Measurements from ENCODE around the gene CCT7. TPM values are rescaled to one million over a fixed set of nuclear protein-coding genes. Genes with fewer than 3 reads are reported as not detected.

Gene CCT7
- total RNA-seq, 1 experiment from 2014 or later = 538 TPM

GRCh38 chr2:73252238-73253027, 18.3 kb downstream of the CCT7 start:
- intact Hi-C loops (cut with micrococcal nuclease) = no loop called here
- no peaks in the 10 kb centered on the region for H3K79me2 ChIP-seq (ENCODE audit: low read length)
- DNase-seq (no peak), ATAC-seq (no peak)
- H3F3A ChIP-seq (ENCODE audit: low read length, unreplicated experiment) = no peaks in the 10 kb centered on the region
- H3K9me2 ChIP-seq (replicated peaks; ENCODE audit: low read length) = no peaks in the 10 kb centered on the region
- no peak overlapping the region for H3K9ac ChIP-seq (ENCODE audit: low read length)
- H3K4me2 ChIP-seq (ENCODE audit: low read length) = no peak overlapping the region
- H4K20me1 ChIP-seq (ENCODE audit: low read length) = 0 out of 2 replicates have a peak, but pooled peaks cover 4% of the 10 kb centered on the region
- TF ChIP-seq CTCF (conservative IDR thresholded peaks at IDR 0.05; ENCODE audit: low read depth, low read length) = no peak
- no peak for TF ChIP-seq EZH2 (IDR thresholded peaks at IDR 0.05; ENCODE audit: low read length, unreplicated experiment)
- TF ChIP-seq EZH2phosphoT487 (IDR thresholded peaks at IDR 0.05; ENCODE audit: borderline replicate concordance, low read length) = no peak
- H3K4me3 ChIP-seq (ENCODE audit: low read length) = no peak overlapping the region
- no peaks in the 10 kb centered on the region for H3K9me3 ChIP-seq (ENCODE audit: low read length)
- no peaks in the 10 kb centered on the region for H3K27me3 ChIP-seq (ENCODE audit: low read length)
- peaks cover 44% of the 10 kb centered on the region for H3K36me3 ChIP-seq (ENCODE audit: low read depth, low read length)
- ChIA-PET POLR2A (ENCODE audit: unreplicated experiment) (no interaction called here), CTCF (no interaction called here)
- no peaks in the 10 kb centered on the region for H3K4me1 ChIP-seq (ENCODE audit: insufficient read depth, low read length)
- BruUV-seq (replicated peaks) = no TSS peak
- no peak overlapping the region for H2AFZ ChIP-seq (ENCODE audit: low read length)
- no peak overlapping the region for H3K27ac ChIP-seq (ENCODE audit: low read length)

GRCh38 chr2:73253400-73253799, 19.3 kb downstream of the CCT7 start:
- ChIA-PET POLR2A (ENCODE audit: unreplicated experiment) (interaction anchor here (0.6 kb wide), 1 partner anchor 734 kb away, joined by 4 read pairs; no protein-coding TSS in a partner anchor), CTCF (no interaction called here)
- H3F3A ChIP-seq (ENCODE audit: low read length, unreplicated experiment) = no peaks in the 10 kb centered on the region
- no peak for TF ChIP-seq CTCF (conservative IDR thresholded peaks at IDR 0.05; ENCODE audit: low read depth, low read length)
- H3K27me3 ChIP-seq (ENCODE audit: low read length) = no peaks in the 10 kb centered on the region
- H3K79me2 ChIP-seq (ENCODE audit: low read length) = no peaks in the 10 kb centered on the region
- H3K36me3 ChIP-seq (ENCODE audit: low read depth, low read length) = peaks cover 37% of the 10 kb centered on the region
- DNase-seq (no peak), ATAC-seq (no peak)
- no peak overlapping the region for H3K9ac ChIP-seq (ENCODE audit: low read length)
- H3K4me3 ChIP-seq (ENCODE audit: low read length) = no peak overlapping the region
- no peak overlapping the region for H3K27ac ChIP-seq (ENCODE audit: low read length)
- H3K4me2 ChIP-seq (ENCODE audit: low read length) = no peak overlapping the region
- H2AFZ ChIP-seq (ENCODE audit: low read length) = no peak overlapping the region
- no peaks in the 10 kb centered on the region for H3K9me2 ChIP-seq (replicated peaks; ENCODE audit: low read length)
- no peaks in the 10 kb centered on the region for H3K4me1 ChIP-seq (ENCODE audit: insufficient read depth, low read length)
- intact Hi-C loops (cut with micrococcal nuclease) = no loop called here
- no peaks in the 10 kb centered on the region for H3K9me3 ChIP-seq (ENCODE audit: low read length)
- H4K20me1 ChIP-seq (ENCODE audit: low read length) = 0 out of 2 replicates have a peak, but pooled peaks cover 4% of the 10 kb centered on the region
- no TSS peak for BruUV-seq (replicated peaks)

GRCh38 chr2:73253901-73254300, 19.8 kb downstream of the CCT7 start:
- H3K4me2 ChIP-seq (ENCODE audit: low read length) = no peak overlapping the region
- H3K79me2 ChIP-seq (ENCODE audit: low read length) = no peaks in the 10 kb centered on the region
- no peak overlapping the region for H3K4me3 ChIP-seq (ENCODE audit: low read length)
- H4K20me1 ChIP-seq (ENCODE audit: low read length) = 0 out of 2 replicates have a peak, but pooled peaks cover 4% of the 10 kb centered on the region
- H3K36me3 ChIP-seq (ENCODE audit: low read depth, low read length) = peaks cover 33% of the 10 kb centered on the region
- no peaks in the 10 kb centered on the region for H3K9me3 ChIP-seq (ENCODE audit: low read length)
- no peak for DNase-seq
- H3K9ac ChIP-seq (ENCODE audit: low read length) = no peak overlapping the region
- no peaks in the 10 kb centered on the region for H3K9me2 ChIP-seq (replicated peaks; ENCODE audit: low read length)
- POLR2A ChIA-PET (ENCODE audit: unreplicated experiment) = no interaction called here
- intact Hi-C loops (cut with micrococcal nuclease) = no loop called here
- H3K27ac ChIP-seq (ENCODE audit: low read length) = no peak overlapping the region
- no peaks in the 10 kb centered on the region for H3K27me3 ChIP-seq (ENCODE audit: low read length)
- CTCF ChIA-PET = no interaction called here
- no peaks in the 10 kb centered on the region for H3F3A ChIP-seq (ENCODE audit: low read length, unreplicated experiment)
- no peaks in the 10 kb centered on the region for H3K4me1 ChIP-seq (ENCODE audit: insufficient read depth, low read length)
- H2AFZ ChIP-seq (ENCODE audit: low read length) = no peak overlapping the region
- ATAC-seq = peak; percentile 14; the same call in 1 of the 2 replicates
- BruUV-seq (replicated peaks) = no TSS peak
- TF ChIP-seq EZH2phosphoT487 (IDR thresholded peaks at IDR 0.05; ENCODE audit: borderline replicate concordance, low read length) (no peak), EZH2 (IDR thresholded peaks at IDR 0.05; ENCODE audit: low read length, unreplicated experiment) (no peak), CTCF (conservative IDR thresholded peaks at IDR 0.05; ENCODE audit: low read depth, low read length) (no peak)

Data from PC-3 (cell line).